GM12875 (cell line): ENCODE measurements around the gene DOCK4.

Experiments
- H3K4me3 ChIP-seq: one replicate; pipeline ENCODE4 v1.5.1; 2011; ENCODE audit warnings: low read depth, low read length, control low read depth
- TF ChIP-seq, protein P1 (sequence below): IDR thresholded peaks from 2 replicates; pipeline ENCODE4 v1.5.1; 2011; ENCODE audit warnings: low read depth, mild to moderate bottlenecking, control low read depth, inconsistent platforms, low read length, moderate library complexity, borderline replicate concordance; ENCODE audit not compliant: insufficient read depth

DOCK4 gene

DNA sequence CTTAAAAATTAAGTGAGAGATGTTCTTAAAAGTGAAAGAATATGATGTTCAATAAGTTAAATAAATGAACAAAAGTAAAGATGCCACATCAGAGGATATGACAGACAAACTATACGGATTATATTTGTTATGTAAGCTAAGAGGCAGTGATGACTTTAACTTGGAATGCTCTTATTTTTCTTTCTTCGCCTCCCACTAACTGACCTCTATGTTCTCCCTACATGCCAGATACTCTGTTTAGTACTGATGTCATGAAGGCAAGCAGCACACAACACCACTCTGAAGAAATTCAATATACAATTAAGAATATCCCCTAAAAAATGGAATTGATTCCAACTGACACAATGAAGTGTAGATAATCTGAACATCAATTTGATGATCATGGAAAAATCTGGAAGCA, 223.4 kb downstream of the DOCK4 start:
- TF ChIP-seq, protein P1, sequence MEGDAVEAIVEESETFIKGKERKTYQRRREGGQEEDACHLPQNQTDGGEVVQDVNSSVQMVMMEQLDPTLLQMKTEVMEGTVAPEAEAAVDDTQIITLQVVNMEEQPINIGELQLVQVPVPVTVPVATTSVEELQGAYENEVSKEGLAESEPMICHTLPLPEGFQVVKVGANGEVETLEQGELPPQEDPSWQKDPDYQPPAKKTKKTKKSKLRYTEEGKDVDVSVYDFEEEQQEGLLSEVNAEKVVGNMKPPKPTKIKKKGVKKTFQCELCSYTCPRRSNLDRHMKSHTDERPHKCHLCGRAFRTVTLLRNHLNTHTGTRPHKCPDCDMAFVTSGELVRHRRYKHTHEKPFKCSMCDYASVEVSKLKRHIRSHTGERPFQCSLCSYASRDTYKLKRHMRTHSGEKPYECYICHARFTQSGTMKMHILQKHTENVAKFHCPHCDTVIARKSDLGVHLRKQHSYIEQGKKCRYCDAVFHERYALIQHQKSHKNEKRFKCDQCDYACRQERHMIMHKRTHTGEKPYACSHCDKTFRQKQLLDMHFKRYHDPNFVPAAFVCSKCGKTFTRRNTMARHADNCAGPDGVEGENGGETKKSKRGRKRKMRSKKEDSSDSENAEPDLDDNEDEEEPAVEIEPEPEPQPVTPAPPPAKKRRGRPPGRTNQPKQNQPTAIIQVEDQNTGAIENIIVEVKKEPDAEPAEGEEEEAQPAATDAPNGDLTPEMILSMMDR: no peak
- no peak overlapping the region for H3K4me3 ChIP-seq

DNA sequence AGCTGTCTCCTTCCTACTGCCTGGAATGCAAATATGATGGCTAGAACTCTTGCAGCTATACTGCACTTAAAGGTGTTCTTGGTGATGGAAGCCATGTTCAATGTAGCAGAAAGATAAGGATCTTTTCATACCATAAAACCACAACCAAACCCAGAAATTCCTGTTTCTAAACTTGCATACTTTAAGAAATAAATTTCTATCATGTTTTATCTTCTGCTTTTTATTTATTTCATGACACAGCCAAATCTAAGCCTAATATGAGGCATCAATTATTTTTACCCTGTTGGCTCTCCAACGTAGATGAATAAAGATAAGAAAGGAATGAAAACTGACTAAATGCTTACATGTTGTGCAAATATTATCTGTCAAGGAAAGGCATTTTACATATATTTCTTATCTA, 224.1 kb downstream of the DOCK4 start:
- TF ChIP-seq, protein P1: no peak

DNA sequence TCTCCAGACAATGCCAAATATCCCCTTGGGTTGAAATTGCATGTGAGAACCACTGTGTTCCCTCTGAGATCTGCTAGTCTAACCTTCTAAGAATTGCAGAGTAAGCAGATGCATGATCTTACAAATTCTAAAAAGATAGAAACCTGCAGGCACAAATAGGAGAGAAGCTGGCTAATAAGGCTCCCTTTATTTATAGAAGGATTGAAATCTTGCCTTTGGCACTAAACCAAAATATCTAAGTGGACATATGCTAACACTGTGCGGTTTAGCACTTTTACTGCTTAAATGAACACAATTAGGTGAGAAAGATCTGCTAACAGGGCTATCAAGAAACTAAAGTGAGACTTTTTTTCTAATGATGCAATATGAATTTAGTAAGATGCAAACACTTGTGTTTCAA, 225.5 kb downstream of the DOCK4 start:
- TF ChIP-seq, protein P1: no peak
- no peak overlapping the region for H3K4me3 ChIP-seq

More for the DNA sequence above, 224.1 kb downstream of the DOCK4 start:
- H3K4me3 ChIP-seq: no peak overlapping the region

DNA sequence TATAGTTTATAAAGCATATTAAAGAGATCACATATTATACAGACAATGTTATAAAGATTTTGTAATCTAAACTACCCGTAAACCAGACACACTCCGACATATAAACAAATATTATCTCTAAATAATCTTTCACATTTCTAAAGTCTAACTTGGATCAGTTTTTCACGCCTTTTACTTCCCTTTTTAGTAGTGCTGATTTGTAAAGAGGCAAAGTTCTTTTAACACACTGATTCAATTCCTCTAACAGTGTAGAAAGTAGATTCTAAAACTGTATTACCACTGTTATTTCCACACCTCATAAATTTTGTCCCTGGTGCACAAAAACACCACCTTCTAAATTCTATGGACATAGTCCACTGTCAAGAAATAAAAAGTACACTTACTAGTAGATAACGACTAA, 230.9 kb downstream of the DOCK4 start:
- H3K4me3 ChIP-seq: no peak overlapping the region
- TF ChIP-seq, protein P1: no peak

DNA sequence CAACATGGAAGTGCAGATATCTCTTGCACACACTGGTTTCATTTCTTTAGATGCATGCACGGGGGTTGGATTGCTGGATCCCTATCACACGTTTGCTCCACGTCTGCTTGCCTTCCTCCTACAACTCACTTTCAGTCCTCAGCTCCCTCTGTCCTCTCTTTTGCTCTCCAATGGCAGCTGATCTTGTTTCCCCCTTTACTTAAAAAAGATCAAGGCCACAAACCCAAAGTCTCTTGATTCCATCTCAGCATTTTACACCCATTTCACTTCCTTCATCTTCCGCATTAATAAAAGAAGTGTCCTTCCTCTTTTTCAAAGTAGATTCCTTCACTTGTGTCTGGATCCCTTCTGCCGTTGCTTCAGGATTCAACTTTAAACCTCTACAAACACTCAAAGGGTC, 245.2 kb downstream of the DOCK4 start:
- TF ChIP-seq, protein P1: no peak

DNA sequence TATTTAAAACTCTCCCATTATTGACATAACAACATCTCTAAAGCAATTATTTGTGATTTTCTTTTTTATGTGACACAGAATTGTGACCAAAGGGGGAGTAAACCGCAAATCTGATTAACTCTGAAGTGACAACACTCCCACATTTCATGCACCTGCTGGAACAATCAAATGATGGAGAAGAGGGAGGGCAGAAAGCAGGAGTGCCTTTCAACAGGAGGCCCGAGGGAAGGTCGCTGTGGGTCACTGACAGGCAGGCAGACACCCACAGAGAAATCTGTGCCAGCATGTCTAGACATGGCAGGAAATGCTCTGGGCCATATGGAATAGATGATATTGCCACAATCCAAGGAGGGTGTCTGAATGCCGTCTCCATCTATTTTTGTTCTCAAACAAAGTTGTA, 247.3 kb downstream of the DOCK4 start:
- no peak overlapping the region for H3K4me3 ChIP-seq
- TF ChIP-seq, protein P1: no peak

More for the DNA sequence above, 245.2 kb downstream of the DOCK4 start:
- no peak overlapping the region for H3K4me3 ChIP-seq

DNA sequence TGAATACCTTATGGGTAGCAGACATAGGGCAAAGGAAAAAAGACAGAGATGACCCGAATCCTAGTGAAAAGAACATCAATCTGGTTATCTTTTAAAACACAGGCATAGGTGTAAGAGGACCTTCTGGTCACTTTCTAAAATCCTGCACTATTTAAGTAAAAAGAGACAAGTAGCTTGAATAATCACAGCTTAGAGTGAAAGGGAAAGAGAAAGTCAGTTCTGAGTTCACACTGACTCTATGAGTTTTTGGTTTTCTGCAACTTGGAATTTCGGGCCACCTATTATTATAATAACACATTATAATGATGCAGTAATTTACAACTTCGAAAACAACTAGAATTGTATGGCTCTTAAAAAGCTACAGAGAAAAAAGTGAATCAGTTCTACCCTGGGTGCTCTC, 247.8 kb downstream of the DOCK4 start:
- no peak overlapping the region for H3K4me3 ChIP-seq
- TF ChIP-seq, protein P1: no peak
